HUES64 (cell line): ENCODE results near the gene ANO6.

Experiments used
- H3K27ac ChIP-seq: 2 replicates; pipeline ENCODE4 v1.7.0; 2013; ENCODE audit warnings: low read depth, low read length, inconsistent platforms
- H3K27me3 ChIP-seq: 2 replicates; pipeline ENCODE4 v1.6.1; 2013; ENCODE audit warnings: mild to moderate bottlenecking, low read length; ENCODE audit not compliant: insufficient read depth
- H3K36me3 ChIP-seq: 2 replicates; pipeline ENCODE4 v1.6.1; 2013; ENCODE audit warnings: mild to moderate bottlenecking, low read length; ENCODE audit not compliant: insufficient read depth
- H3K4me1 ChIP-seq: 2 replicates; pipeline ENCODE4 v1.6.1; 2013; ENCODE audit warnings: mild to moderate bottlenecking, low read length, moderate library complexity; ENCODE audit not compliant: insufficient read depth
- H3K4me3 ChIP-seq: 2 replicates; pipeline ENCODE4 v1.5.1; 2013; ENCODE audit warnings: mild to moderate bottlenecking, low read length, moderate library complexity
- H3K9ac ChIP-seq: 2 replicates; pipeline ENCODE4 v1.6.1; 2013; ENCODE audit warnings: mild to moderate bottlenecking, low read depth, low read length
- H3K9me3 ChIP-seq: 2 replicates; pipeline ENCODE4 v1.6.1; 2013; ENCODE audit warnings: low read depth, low read length; ENCODE audit not compliant: insufficient read depth
- whole genome bisulfite sequencing: fragments of 150-250, 120-280 bp; methylation state at CpG from one replicate; pipeline ENCODE4 v1.1.7; 2013; ENCODE audit warnings: missing lambda C conversion rate; 5-methylcytosine and 5-hydroxymethylcytosine counted together

ANO6 gene

DNA sequence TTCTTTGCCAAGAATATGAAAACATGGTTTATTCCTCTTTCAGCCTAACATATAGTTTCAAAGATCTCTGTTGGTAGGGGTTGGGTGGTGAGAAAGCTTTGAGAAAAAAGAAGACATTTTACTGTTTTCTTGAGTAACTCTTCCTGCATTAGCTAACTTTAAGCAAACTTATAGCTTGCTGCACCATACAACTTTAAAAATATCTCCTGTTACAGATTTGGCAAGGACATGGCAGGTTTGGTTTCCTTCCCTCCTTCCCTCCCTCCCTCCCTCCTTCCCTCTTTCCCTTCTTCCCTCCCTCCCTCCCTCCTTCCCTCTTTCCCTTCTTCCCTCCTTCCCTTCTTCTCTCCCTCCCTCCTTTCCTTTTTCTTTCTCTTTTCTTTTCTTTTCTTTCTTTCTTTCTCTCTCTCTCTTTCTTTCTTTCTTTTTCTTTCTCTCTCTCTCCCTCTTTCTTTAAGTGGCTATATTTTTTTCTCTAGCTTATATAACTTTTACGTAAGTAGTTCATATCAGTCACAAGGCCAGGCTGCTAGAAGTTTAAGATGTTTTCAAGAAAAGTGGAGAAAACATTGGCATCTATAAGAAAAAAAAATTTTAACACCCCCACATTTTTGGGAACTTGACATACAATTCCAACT, 26.0 kb upstream of the ANO6 start:
- H3K27ac ChIP-seq = no peak overlapping the region
- no CpG with 5 or more reads among the region's 1 CpG for WGBS
- no peaks in the 10 kb centered on the region for H3K27me3 ChIP-seq
- no peak overlapping the region for H3K4me3 ChIP-seq
- peaks cover 9% of the 10 kb centered on the region for H3K4me1 ChIP-seq
- no peak overlapping the region for H3K9ac ChIP-seq
- no peaks in the 10 kb centered on the region for H3K9me3 ChIP-seq
- H3K36me3 ChIP-seq = peaks cover 5% of the 10 kb centered on the region; the same call in 1 of the 2 replicates

DNA sequence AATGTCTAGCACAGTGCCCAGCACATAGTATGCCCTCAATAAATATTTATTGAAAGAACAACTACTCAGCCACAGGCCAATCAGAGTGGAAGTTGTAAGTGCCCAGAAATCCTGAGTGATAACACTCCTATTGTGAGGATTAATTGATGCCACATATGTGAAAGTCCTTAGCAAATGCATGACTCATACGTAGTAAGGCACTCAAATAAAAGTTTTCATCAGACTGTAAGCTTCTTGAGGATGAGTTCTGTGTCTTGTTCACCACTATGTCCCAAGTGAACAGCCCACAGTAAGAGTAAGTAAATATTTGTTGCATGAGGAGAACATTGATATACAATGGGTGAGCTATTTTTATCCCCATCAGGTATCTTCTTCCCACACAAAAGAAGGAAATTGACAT, 24.7 kb upstream of the ANO6 start:
- Histone ChIP-seq H3K4me3 (no peak overlapping the region), H3K27me3 (no peaks in the 10 kb centered on the region), H3K4me1 (peaks cover 9% of the 10 kb centered on the region), H3K36me3 (peaks cover 5% of the 10 kb centered on the region; the same call in 1 of the 2 replicates), H3K9me3 (no peaks in the 10 kb centered on the region), H3K9ac (no peak overlapping the region), H3K27ac (no peak overlapping the region)
- 88% methylated on average over 1 of the region's 1 CpG for WGBS

DNA sequence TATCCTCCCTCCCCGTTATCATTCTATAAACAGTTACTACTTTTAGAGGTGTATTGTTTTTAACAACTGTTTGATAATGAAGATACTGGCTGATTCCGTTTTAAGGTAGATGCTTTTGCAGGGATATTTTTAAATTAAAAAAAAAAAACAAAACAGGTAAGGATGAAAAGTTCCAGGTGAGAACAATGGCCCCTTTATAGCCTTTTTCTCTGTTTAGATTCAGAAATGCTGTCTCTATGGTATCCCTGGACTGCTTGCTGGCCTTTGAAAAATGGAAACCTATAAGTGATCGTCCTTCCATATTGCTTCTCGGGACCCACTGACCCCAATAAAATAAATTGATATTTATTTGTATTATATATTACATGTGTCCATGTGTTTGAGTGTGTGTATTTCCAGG, 23.2 kb upstream of the ANO6 start:
- peaks cover 9% of the 10 kb centered on the region for H3K4me1 ChIP-seq
- no peak overlapping the region for H3K9ac ChIP-seq
- no peaks in the 10 kb centered on the region for H3K27me3 ChIP-seq
- no peak overlapping the region for H3K27ac ChIP-seq
- no peak overlapping the region for H3K4me3 ChIP-seq
- H3K9me3 ChIP-seq = no peaks in the 10 kb centered on the region
- 100% methylated on average over 1 of the region's 4 CpGs for WGBS
- H3K36me3 ChIP-seq = peaks cover 5% of the 10 kb centered on the region; the same call in 1 of the 2 replicates

GRCh38 chr12:45200491-45201043, 15.3 kb upstream of the ANO6 start:
- H3K27ac ChIP-seq = no peak overlapping the region
- H3K4me3 ChIP-seq = no peak overlapping the region
- no peak overlapping the region for H3K9ac ChIP-seq
- WGBS = 97% methylated on average over 7 of the region's 7 CpGs
- H3K27me3 ChIP-seq = no peaks in the 10 kb centered on the region
- no peaks in the 10 kb centered on the region for H3K9me3 ChIP-seq
- no peaks in the 10 kb centered on the region for H3K36me3 ChIP-seq
- H3K4me1 ChIP-seq = no peaks in the 10 kb centered on the region

DNA sequence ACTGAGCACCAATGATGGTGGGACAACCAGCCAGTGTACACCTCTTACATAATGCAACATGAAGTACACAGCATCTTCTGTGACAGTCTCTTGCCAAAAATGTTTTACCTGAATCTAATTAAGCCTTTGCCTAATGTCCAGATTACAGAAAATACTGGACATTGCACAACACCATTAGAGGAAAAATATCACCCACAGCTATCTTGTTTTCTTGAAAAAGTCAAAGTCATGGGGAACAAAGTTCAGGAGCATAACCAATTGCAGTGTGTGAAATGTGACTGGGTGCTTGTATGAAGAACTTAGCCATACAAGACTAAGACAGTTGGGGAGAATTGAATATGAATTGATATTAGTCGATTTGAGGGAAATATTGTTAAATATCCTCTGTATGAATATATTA, 12.1 kb upstream of the ANO6 start:
- no peak overlapping the region for H3K9ac ChIP-seq
- H3K4me3 ChIP-seq = no peak overlapping the region
- no peaks in the 10 kb centered on the region for H3K4me1 ChIP-seq
- WGBS = 100% methylated on average over 1 of the region's 1 CpG
- no peak overlapping the region for H3K27ac ChIP-seq
- H3K36me3 ChIP-seq = no peaks in the 10 kb centered on the region
- H3K27me3 ChIP-seq = no peaks in the 10 kb centered on the region
- H3K9me3 ChIP-seq = no peaks in the 10 kb centered on the region

DNA sequence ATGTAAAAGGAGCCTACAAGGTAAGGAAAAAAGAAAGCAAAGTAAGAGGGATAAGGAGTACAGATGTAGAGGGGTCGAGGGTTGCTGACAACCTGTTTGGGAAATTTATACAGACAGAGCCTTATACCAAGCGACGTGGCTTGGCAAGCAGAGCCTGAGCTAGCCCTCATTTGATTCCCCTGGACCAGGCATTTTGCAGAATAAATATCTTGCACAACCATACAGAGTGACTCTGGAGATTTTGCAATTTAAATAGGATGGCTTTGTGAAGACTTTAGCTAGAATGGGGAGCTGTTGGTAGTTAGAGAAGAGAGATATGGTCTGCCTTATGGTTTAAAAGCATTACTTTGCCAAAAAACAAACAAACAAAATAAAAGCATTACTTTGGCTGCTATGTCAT, 11.1 kb upstream of the ANO6 start:
- Histone ChIP-seq H3K36me3 (no peaks in the 10 kb centered on the region), H3K27ac (no peak overlapping the region), H3K4me3 (no peak overlapping the region), H3K9me3 (no peaks in the 10 kb centered on the region), H3K4me1 (no peaks in the 10 kb centered on the region), H3K27me3 (no peaks in the 10 kb centered on the region), H3K9ac (no peak overlapping the region)
- 89% methylated on average over 3 of the region's 3 CpGs for WGBS

DNA sequence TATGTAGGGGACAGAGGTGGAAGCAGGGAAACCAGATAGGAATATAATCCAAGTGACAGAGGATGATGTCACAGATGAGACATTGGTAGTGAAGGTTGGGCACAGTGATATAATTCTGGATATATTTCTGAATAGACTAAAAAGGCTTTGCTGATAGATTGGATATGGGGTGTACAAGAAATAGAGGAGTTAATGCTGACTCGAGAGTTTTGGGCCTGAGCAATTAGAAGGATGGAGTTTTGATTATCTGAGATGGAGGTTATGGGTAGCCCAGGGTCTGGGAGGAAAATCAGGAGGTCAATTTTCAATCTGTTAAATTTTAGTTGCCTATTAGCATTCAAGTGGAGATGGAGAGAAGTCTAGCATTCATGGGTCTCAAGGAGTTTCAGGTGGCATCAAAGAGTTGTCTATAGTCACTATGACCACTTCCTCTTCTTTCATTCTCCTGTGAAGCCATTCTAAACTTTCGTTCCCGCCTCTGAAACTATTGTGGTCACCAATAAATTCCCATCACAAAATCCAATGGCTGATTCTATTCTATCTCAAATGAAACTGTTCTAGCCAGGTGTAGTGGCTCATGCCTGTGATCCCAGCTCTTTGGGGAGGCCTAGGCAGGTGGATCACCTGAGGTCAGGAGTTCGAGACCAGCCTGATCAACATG, 10.6 kb upstream of the ANO6 start:
- Histone ChIP-seq H3K4me3 (no peak overlapping the region), H3K27ac (no peak overlapping the region), H3K36me3 (no peaks in the 10 kb centered on the region), H3K4me1 (no peaks in the 10 kb centered on the region), H3K9ac (no peak overlapping the region), H3K27me3 (no peaks in the 10 kb centered on the region), H3K9me3 (no peaks in the 10 kb centered on the region)
- WGBS = 89% methylated on average over 4 of the region's 4 CpGs

- Histone ChIP-seq H3K9me3 (no peaks in the 10 kb centered on the region), H3K36me3 (no peaks in the 10 kb centered on the region), H3K4me3 (no peak overlapping the region), H3K27ac (no peak overlapping the region), H3K27me3 (no peaks in the 10 kb centered on the region), H3K4me1 (no peaks in the 10 kb centered on the region), H3K9ac (no peak overlapping the region)
- whole genome bisulfite sequencing = 84% methylated on average over 9 of the region's 9 CpGs
Measured at GRCh38 chr12:45208604-45209487, 7.0 kb upstream of the ANO6 start.

GRCh38 chr12:45209784-45210183, 6.1 kb upstream of the ANO6 start:
- Histone ChIP-seq H3K4me1 (peaks cover 9% of the 10 kb centered on the region), H3K27ac (no peak overlapping the region), H3K9me3 (no peaks in the 10 kb centered on the region), H3K27me3 (no peaks in the 10 kb centered on the region), H3K4me3 (no peak overlapping the region), H3K36me3 (no peaks in the 10 kb centered on the region), H3K9ac (no peak overlapping the region)
- WGBS = 95% methylated on average over 2 of the region's 2 CpGs

GRCh38 chr12:45212064-45212463, 3.8 kb upstream of the ANO6 start:
- no peaks in the 10 kb centered on the region for H3K27me3 ChIP-seq
- 90% methylated on average over 1 of the region's 1 CpG for WGBS
- no peaks in the 10 kb centered on the region for H3K9me3 ChIP-seq

DNA sequence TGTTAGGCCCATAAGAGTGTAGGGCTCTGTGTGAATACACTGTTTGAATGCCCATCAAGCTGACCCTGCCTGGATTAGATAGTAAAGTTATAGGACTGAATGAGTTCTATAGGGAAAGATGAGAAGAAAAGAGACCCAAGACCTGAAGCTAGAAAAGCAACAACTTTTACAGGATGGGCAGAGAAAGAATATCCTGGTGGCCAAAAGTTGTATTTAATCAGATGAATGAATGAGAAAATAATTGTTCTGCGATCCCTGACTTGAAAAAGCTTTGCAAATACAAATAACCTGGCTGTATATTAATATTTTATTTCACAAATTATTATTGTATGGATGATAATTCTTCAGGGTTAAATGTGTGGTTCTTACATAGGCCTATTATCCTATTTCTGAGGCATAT, 2.8 kb upstream of the ANO6 start:
- WGBS = no CpG with 5 or more reads among the region's 1 CpG
- no peak overlapping the region for H3K27ac ChIP-seq
- H3K9ac ChIP-seq = no peak overlapping the region

More at GRCh38 chr12:45212064-45212463, 3.8 kb upstream of the ANO6 start:
- H3K36me3 ChIP-seq = no peaks in the 10 kb centered on the region
- H3K9ac ChIP-seq = no peak overlapping the region
- H3K27ac ChIP-seq = no peak overlapping the region
- H3K4me3 ChIP-seq = no peak overlapping the region
- H3K4me1 ChIP-seq = peaks cover 10% of the 10 kb centered on the region

More for the DNA sequence above, 2.8 kb upstream of the ANO6 start:
- Histone ChIP-seq H3K4me1 (peaks cover 16% of the 10 kb centered on the region), H3K9me3 (no peaks in the 10 kb centered on the region), H3K27me3 (no peaks in the 10 kb centered on the region), H3K36me3 (no peaks in the 10 kb centered on the region), H3K4me3 (no peak overlapping the region)
